CD14-positive monocyte (primary cell): ENCODE results near the gene PMFBP1. TPM values are rescaled to one million over a fixed set of nuclear protein-coding genes. Genes with fewer than 3 reads are reported as not detected.

Source experiments
- DNase-seq, 3 donors: peaks; one replicate each; pipeline ENCODE4 v3.0.0-alpha.2; 2011 to 2022
- H2AFZ ChIP-seq: 2 replicates; pipeline ENCODE4 v1.6.0; 2012; ENCODE audit warnings: mild to moderate bottlenecking, low read depth, low read length, inconsistent platforms; ENCODE audit not compliant: insufficient read depth, poor library complexity, severe bottlenecking
- H3K27ac ChIP-seq, 2 donors: 1 replicate in 1 of 2; 2 replicates in 1 of 2; pipeline ENCODE4 v1.5.1; 2012 to 2013; ENCODE audit warnings: low read length in 2 of 2, control low read depth in 1 of 2, inconsistent platforms in 1 of 2, low read depth in 1 of 2, mild to moderate bottlenecking in 1 of 2
- H3K27me3 ChIP-seq, 2 donors: one replicate each; pipeline versions ENCODE4 v1.6.0 to v1.6.1; 2011 to 2013; ENCODE audit warnings: low read length in 2 of 2; ENCODE audit not compliant: control insufficient read depth in 2 of 2, insufficient read depth in 2 of 2
- H3K36me3 ChIP-seq, 2 donors: replicated peaks in 1 of 2; 1 replicate in 1 of 2; 2 replicates in 1 of 2; pipeline versions ENCODE4 v1.5.1 to v1.6.1; 2012 to 2013; ENCODE audit warnings: low read length in 2 of 2, control low read depth in 1 of 2, inconsistent platforms in 1 of 2, mild to moderate bottlenecking in 1 of 2; ENCODE audit not compliant: insufficient read depth in 2 of 2, control insufficient read depth in 1 of 2
- H3K4me1 ChIP-seq, 2 donors: 1 replicate in 1 of 2; 2 replicates in 1 of 2; pipeline versions ENCODE4 v1.5.1 to v1.6.1; 2012 to 2013; ENCODE audit warnings: low read length in 2 of 2, control low read depth in 1 of 2, inconsistent platforms in 1 of 2, mild to moderate bottlenecking in 1 of 2, moderate library complexity in 1 of 2; ENCODE audit not compliant: insufficient read depth in 2 of 2, control insufficient read depth in 1 of 2
- H3K4me2 ChIP-seq: replicated peaks from 2 replicates; pipeline ENCODE3; 2012; ENCODE audit warnings: low read length, moderate library complexity, mild to moderate bottlenecking; ENCODE audit not compliant: poor library complexity, severe bottlenecking; ENCODE audit errors: extremely low read depth
- H3K4me3 ChIP-seq, 3 experiments: fragments of 200-600 bp in 1 of 3; sonication (generic) in 1 of 3; replicated peaks in 1 of 3; 1 replicate in 2 of 3; 2 replicates in 1 of 3; pipeline ENCODE4 v1.5.1; 2011 to 2013; ENCODE audit warnings: low read length in 3 of 3, mild to moderate bottlenecking in 3 of 3, control low read depth in 2 of 3, low read depth in 2 of 3, inconsistent platforms in 1 of 3, moderate library complexity in 1 of 3
- H3K79me2 ChIP-seq: 2 replicates; pipeline ENCODE4 v1.6.0; 2012; ENCODE audit warnings: mild to moderate bottlenecking, control low read depth, inconsistent platforms, low read length, moderate library complexity; ENCODE audit not compliant: insufficient read depth
- H3K9ac ChIP-seq: 2 replicates; pipeline ENCODE4 v1.6.0; 2017; ENCODE audit warnings: low read length, mild to moderate bottlenecking; ENCODE audit not compliant: insufficient read depth, poor library complexity, severe bottlenecking
- H3K9me3 ChIP-seq, 2 donors: replicated peaks in 1 of 2; 1 replicate in 1 of 2; 2 replicates in 1 of 2; pipeline versions ENCODE4 v1.5.1 to v1.6.1; 2012 to 2013; ENCODE audit warnings: low read length in 2 of 2, control low read depth in 1 of 2; ENCODE audit not compliant: control insufficient read depth in 1 of 2, insufficient read depth in 1 of 2
- H4K20me1 ChIP-seq: 2 replicates; pipeline ENCODE4 v1.6.0; 2012; ENCODE audit warnings: mild to moderate bottlenecking, low read length, control low read depth, moderate library complexity; ENCODE audit not compliant: insufficient read depth
- H3K27ac Mint-ChIP-seq, 7 donors: one replicate each; pipeline ENCODE4 v1.8.0; 2020; ENCODE audit warnings: mild to moderate bottlenecking in 7 of 7, mixed read lengths in 7 of 7, moderate library complexity in 6 of 7, inconsistent platforms in 2 of 7
- H3K27me3 Mint-ChIP-seq, 3 donors: one replicate each; pipeline ENCODE4 v1.8.0; 2021 to 2022; ENCODE audit warnings: low read depth in 3 of 3, mild to moderate bottlenecking in 3 of 3, mixed read lengths in 3 of 3, moderate library complexity in 3 of 3, inconsistent platforms in 1 of 3
- H3K36me3 Mint-ChIP-seq, 2 donors: one replicate each; pipeline ENCODE4 v1.8.0; 2020; ENCODE audit warnings: mixed read lengths in 2 of 2, inconsistent platforms in 1 of 2, mild to moderate bottlenecking in 1 of 2
- H3K4me1 Mint-ChIP-seq: one replicate; pipeline ENCODE4 v1.8.0; 2020; ENCODE audit warnings: mild to moderate bottlenecking, mixed read lengths
- H3K4me3 Mint-ChIP-seq, 2 donors: one replicate each; pipeline ENCODE4 v1.8.0; 2020; ENCODE audit warnings: mild to moderate bottlenecking in 2 of 2, mixed read lengths in 2 of 2, moderate library complexity in 1 of 2
- H3K9me3 Mint-ChIP-seq, 7 donors: one replicate each; pipeline ENCODE4 v1.8.0; 2020 to 2022; ENCODE audit warnings: mixed read lengths in 7 of 7, mild to moderate bottlenecking in 6 of 7, moderate library complexity in 6 of 7, inconsistent platforms in 2 of 7
- WGBS: methylation state at CpG from one replicate; pipeline ENCODE4 v1.1.5; 2013; ENCODE audit warnings: missing lambda C conversion rate; ENCODE audit not compliant: insufficient coverage; 5-methylcytosine and 5-hydroxymethylcytosine counted together
- intact Hi-C, 2 donors: fragments of 100-400 bp; cut with micrococcal nuclease; formaldehyde crosslinking; loops; one replicate each; pipeline versions ENCODE4 v1.15.0 to v1.15.1; 2023
- polyA plus RNA-seq, 3 donors: library from polyadenylated mRNA; depleted of rRNA in 1 of 3; unstranded in 2 of 3; stranded (reverse) in 1 of 3; fragments of 300-500 nt in 2 of 3; fragments of >200 nt in 1 of 3; fragmentation: Illumina TruSeq in 2 of 3; gene quantifications; 1 replicate in 2 of 3; 2 replicates in 1 of 3; pipeline ENCODE4 v1.2.3, GENCODE V29; 2012 to 2021
- TF ChIP-seq, protein P1 (sequence below): fragments of 200-600 bp; IDR thresholded peaks from one replicate; pipeline ENCODE4 v1.8.0; 2022; ENCODE audit warnings: antibody characterized with exemption, mild to moderate bottlenecking

The PMFBP1 gene
- polyA plus RNA-seq, 3 donors = 0.15 to 0.87 (median 0.18) TPM

DNA sequence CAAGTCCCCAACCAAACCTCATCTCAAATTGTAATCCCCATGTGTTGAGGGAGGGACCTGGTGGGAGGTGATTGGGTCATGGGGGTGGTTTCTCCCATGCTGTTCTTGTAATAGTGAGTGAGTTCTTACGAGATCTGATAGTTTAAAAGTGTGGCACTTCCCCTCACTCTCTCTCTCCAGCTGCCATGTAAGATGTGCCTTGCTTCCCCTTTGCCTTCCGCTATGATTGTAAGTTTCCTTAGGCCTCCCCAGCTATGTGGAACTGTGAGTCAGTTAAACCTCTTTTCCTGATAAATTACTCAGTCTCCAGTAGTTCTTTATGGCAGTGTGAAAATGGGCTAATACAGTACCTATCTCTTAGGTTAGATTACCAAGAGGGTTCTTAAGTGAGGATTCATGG lies 5.8 kb downstream of the PMFBP1 start:
- peaks cover 13 to 15% of the 10 kb centered on the region in 2 donors for H3K9me3 ChIP-seq
- no peak overlapping the region for H3K9ac ChIP-seq
- TF ChIP-seq, protein P1, sequence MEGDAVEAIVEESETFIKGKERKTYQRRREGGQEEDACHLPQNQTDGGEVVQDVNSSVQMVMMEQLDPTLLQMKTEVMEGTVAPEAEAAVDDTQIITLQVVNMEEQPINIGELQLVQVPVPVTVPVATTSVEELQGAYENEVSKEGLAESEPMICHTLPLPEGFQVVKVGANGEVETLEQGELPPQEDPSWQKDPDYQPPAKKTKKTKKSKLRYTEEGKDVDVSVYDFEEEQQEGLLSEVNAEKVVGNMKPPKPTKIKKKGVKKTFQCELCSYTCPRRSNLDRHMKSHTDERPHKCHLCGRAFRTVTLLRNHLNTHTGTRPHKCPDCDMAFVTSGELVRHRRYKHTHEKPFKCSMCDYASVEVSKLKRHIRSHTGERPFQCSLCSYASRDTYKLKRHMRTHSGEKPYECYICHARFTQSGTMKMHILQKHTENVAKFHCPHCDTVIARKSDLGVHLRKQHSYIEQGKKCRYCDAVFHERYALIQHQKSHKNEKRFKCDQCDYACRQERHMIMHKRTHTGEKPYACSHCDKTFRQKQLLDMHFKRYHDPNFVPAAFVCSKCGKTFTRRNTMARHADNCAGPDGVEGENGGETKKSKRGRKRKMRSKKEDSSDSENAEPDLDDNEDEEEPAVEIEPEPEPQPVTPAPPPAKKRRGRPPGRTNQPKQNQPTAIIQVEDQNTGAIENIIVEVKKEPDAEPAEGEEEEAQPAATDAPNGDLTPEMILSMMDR = no peak
- H4K20me1 ChIP-seq = no peaks in the 10 kb centered on the region
- no peak overlapping the region for H2AFZ ChIP-seq
- Mint-ChIP-seq H3K9me3 (peaks cover 7 to 15% (median 12%) of the 10 kb centered on the region in 7 donors), H3K27me3 (peaks cover 0 to 1% (median 0%) of the 10 kb centered on the region in 3 donors), H3K4me1 (peaks cover 5% of the 10 kb centered on the region), H3K4me3 (no peak overlapping the region), H3K36me3 (peaks cover 3 to 8% of the 10 kb centered on the region in 2 donors), H3K27ac (peak overlapping the region in 6 of 7 donors; percentile 15 to 81 (median 72))
- H3K27ac ChIP-seq = peak overlapping the region in 1 of 2 donors; percentile 14
- intact Hi-C loops = loop anchor here in 1 of 2 donors (10.0 kb wide), 1 partner anchor 49 kb away; no protein-coding TSS in a partner anchor
- no peaks in the 10 kb centered on the region for H3K4me1 ChIP-seq
- H3K4me2 ChIP-seq = no peak overlapping the region
- DNase-seq = peak; percentile 30 to 38 (median 31)
- WGBS = no CpG with 5 or more reads among the region's 2 CpGs
- no peak overlapping the region for H3K4me3 ChIP-seq
- no peaks in the 10 kb centered on the region for H3K36me3 ChIP-seq
- H3K79me2 ChIP-seq = no peaks in the 10 kb centered on the region
- no peaks in the 10 kb centered on the region for H3K27me3 ChIP-seq

DNA sequence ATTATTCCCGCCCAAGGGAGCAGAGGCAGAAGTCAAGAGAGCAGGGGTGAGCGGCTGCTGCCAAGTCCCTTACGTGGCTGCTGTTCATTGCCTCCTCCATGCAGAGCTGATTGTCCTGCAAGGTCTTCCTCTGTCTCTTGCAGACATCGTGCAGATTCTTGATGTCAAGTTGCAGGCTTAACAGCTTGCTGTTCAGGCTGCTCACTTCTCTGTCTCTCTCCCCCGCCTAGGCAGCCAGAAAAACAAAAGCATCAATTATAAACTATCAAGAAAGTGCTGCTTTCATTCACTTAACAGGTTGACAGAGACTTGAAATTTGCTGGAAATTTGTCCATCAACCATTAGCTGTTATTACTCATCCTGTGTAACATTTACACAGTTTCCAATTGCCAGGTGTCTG lies 7.3 kb downstream of the PMFBP1 start:
- H3K36me3 ChIP-seq = no peaks in the 10 kb centered on the region
- 99% methylated on average over 5 of the region's 5 CpGs for WGBS
- Mint-ChIP-seq H3K9me3 (peaks cover 7 to 15% (median 12%) of the 10 kb centered on the region in 7 donors), H3K27me3 (peaks cover 0 to 1% (median 0%) of the 10 kb centered on the region in 3 donors), H3K4me1 (peaks cover 8% of the 10 kb centered on the region), H3K27ac (peak overlapping the region in 1 of 7 donors; percentile 24), H3K36me3 (peaks cover 3 to 8% of the 10 kb centered on the region in 2 donors), H3K4me3 (no peak overlapping the region)
- H2AFZ ChIP-seq = no peak overlapping the region
- TF ChIP-seq, protein P1 = no peak
- no peak overlapping the region for H3K9ac ChIP-seq
- no peak overlapping the region for H3K4me3 ChIP-seq
- H3K4me1 ChIP-seq = no peaks in the 10 kb centered on the region
- H3K27ac ChIP-seq = no peak overlapping the region
- peaks cover 13 to 15% of the 10 kb centered on the region in 2 donors for H3K9me3 ChIP-seq
- DNase-seq = no peak
- no peaks in the 10 kb centered on the region for H3K79me2 ChIP-seq
- no peaks in the 10 kb centered on the region for H3K27me3 ChIP-seq
- H4K20me1 ChIP-seq = no peaks in the 10 kb centered on the region
- no peak overlapping the region for H3K4me2 ChIP-seq
- intact Hi-C loops = loop anchor here in 1 of 2 donors (10.0 kb wide), 1 partner anchor 50 kb away; no protein-coding TSS in a partner anchor
